Liver (tissue), 9 donors: Measurements from ENCODE around the gene GNG12. TPM values are rescaled to one million over a fixed set of nuclear protein-coding genes. Genes with fewer than 3 reads are reported as not detected.

ENCODE experiments used
- DNase-seq: peaks from one replicate; pipeline ENCODE4 v3.0.0-alpha.2; 2017; ENCODE audit warnings: low spot score
- H3K27ac ChIP-seq, 2 donors: one replicate each; pipeline ENCODE4 v1.7.0; 2013; ENCODE audit warnings: inconsistent platforms in 2 of 2, low read length in 2 of 2, control low read depth in 1 of 2, low read depth in 1 of 2, mild to moderate bottlenecking in 1 of 2
- H3K27me3 ChIP-seq, 4 donors: one replicate each; pipeline versions ENCODE4 v1.6.1 to v1.7.0; 2013; ENCODE audit warnings: low read length in 3 of 4, inconsistent platforms in 1 of 4, mild to moderate bottlenecking in 1 of 4, moderate library complexity in 1 of 4; ENCODE audit not compliant: control insufficient read depth in 4 of 4, insufficient read depth in 4 of 4
- H3K36me3 ChIP-seq, 4 donors: one replicate each; pipeline versions ENCODE4 v1.6.1 to v1.7.0; 2013; ENCODE audit warnings: low read length in 3 of 4, mild to moderate bottlenecking in 3 of 4, low read depth in 1 of 4, moderate library complexity in 1 of 4; ENCODE audit not compliant: control insufficient read depth in 4 of 4, insufficient read depth in 3 of 4
- H3K4me1 ChIP-seq, 4 donors: one replicate each; pipeline versions ENCODE4 v1.6.1 to v1.7.0; 2013; ENCODE audit warnings: low read length in 3 of 4, mild to moderate bottlenecking in 3 of 4, moderate library complexity in 1 of 4; ENCODE audit not compliant: control insufficient read depth in 4 of 4, insufficient read depth in 4 of 4
- H3K4me3 ChIP-seq, 3 donors: one replicate each; pipeline versions ENCODE4 v1.6.1 to v1.7.0; 2013; ENCODE audit warnings: low read length in 3 of 3, control low read depth in 1 of 3, low read depth in 1 of 3, mild to moderate bottlenecking in 1 of 3
- H3K9ac ChIP-seq, 2 donors: one replicate each; pipeline ENCODE4 v1.7.0; 2013; ENCODE audit warnings: low read length in 2 of 2, mild to moderate bottlenecking in 2 of 2, moderate library complexity in 2 of 2, control low read depth in 1 of 2, low read depth in 1 of 2
- H3K9me3 ChIP-seq, 4 donors: one replicate each; pipeline versions ENCODE4 v1.6.1 to v1.7.0; 2013; ENCODE audit warnings: low read length in 3 of 4; ENCODE audit not compliant: control insufficient read depth in 4 of 4
- ATF3 ChIP-seq: IDR thresholded peaks from 2 replicates; pipeline ENCODE4 v1.6.1; 2016; ENCODE audit warnings: antibody characterized with exemption
- CTCF ChIP-seq: fragments of 150-350 bp; IDR thresholded peaks from 2 replicates; pipeline ENCODE4 v1.5.1; 2017; ENCODE audit warnings: improper control_type of control experiment, low read depth, low read length; ENCODE audit not compliant: missing input control
- EGR1 ChIP-seq, 2 donors: IDR thresholded peaks; 2 replicates each; pipeline ENCODE4 v1.6.1; 2016 to 2018; ENCODE audit warnings: antibody characterized with exemption in 2 of 2, low read depth in 2 of 2
- FOXA1 ChIP-seq: IDR thresholded peaks from 2 replicates; pipeline ENCODE4 v1.6.1; 2016; ENCODE audit warnings: antibody characterized with exemption
- FOXA2 ChIP-seq: IDR thresholded peaks from 2 replicates; pipeline ENCODE4 v1.6.1; 2016; ENCODE audit warnings: antibody characterized with exemption
- GABPA ChIP-seq, 2 donors: IDR thresholded peaks in 1 of 2; conservative IDR thresholded peaks in 1 of 2; 2 replicates each; pipeline ENCODE4 v1.6.1; 2016; ENCODE audit warnings: antibody characterized with exemption in 2 of 2, mild to moderate bottlenecking in 1 of 2, moderate library complexity in 1 of 2
- HNF4A ChIP-seq, 2 donors: conservative IDR thresholded peaks; 2 replicates each; pipeline ENCODE4 v1.6.1; 2016; ENCODE audit warnings: antibody characterized with exemption in 2 of 2, mild to moderate bottlenecking in 2 of 2
- MAX ChIP-seq: IDR thresholded peaks from 2 replicates; pipeline ENCODE4 v1.6.1; 2016; ENCODE audit warnings: antibody characterized with exemption
- NR2F2 ChIP-seq: IDR thresholded peaks from 2 replicates; pipeline ENCODE4 v1.6.1; 2016; ENCODE audit warnings: antibody characterized with exemption
- REST ChIP-seq: IDR thresholded peaks from 2 replicates; pipeline ENCODE4 v1.6.1; 2016; ENCODE audit warnings: antibody characterized with exemption, mild to moderate bottlenecking
- RXRA ChIP-seq, 2 donors: IDR thresholded peaks; 2 replicates each; pipeline ENCODE4 v1.6.1; 2017 to 2018; ENCODE audit warnings: antibody characterized with exemption in 2 of 2, mild to moderate bottlenecking in 1 of 2
- SP1 ChIP-seq: IDR thresholded peaks from 2 replicates; pipeline ENCODE4 v1.6.1; 2018; ENCODE audit warnings: antibody characterized with exemption, mild to moderate bottlenecking
- YY1 ChIP-seq: IDR thresholded peaks from 2 replicates; pipeline ENCODE4 v1.6.1; 2016; ENCODE audit warnings: antibody characterized with exemption, mild to moderate bottlenecking
- ZBTB33 ChIP-seq: IDR thresholded peaks from 2 replicates; pipeline ENCODE4 v1.6.1; 2016; ENCODE audit warnings: antibody characterized with exemption
- WGBS: extraction: QIAGEN DNeasy Blood & Tissue Kit; methylation state at CpG from one replicate; pipeline ENCODE4 v1.1.7; 2013; 5-methylcytosine and 5-hydroxymethylcytosine counted together
- polyA plus RNA-seq, 2 donors: library from polyadenylated mRNA; stranded (reverse) in 1 of 2; unstranded in 1 of 2; fragments of 200-250 nt in 1 of 2; fragments of >200 nt in 1 of 2; fragmentation: Nextera tagmentation in 1 of 2; extraction: Ambion mirVana in 1 of 2; gene quantifications; one replicate each; pipeline versions ENCODE4 v1.2.1 to v1.2.3, GENCODE V29; 2013 to 2015
- total RNA-seq, 2 donors: library from RNA; depleted of rRNA; stranded (reverse); fragments of >200 nt; gene quantifications; one replicate each; pipeline ENCODE4 v1.2.3, GENCODE V29; 2014
- donor health status: healthy.
- donor health status: healthy.
- donor health status: healthy.
- donor health status: healthy.
- donor health status: healthy.

GNG12 gene
- total and polyA plus RNA-seq, 4 donors, result 15.4 to 26.1 (median 19.7) TPM

- peaks cover 0 to 2% (median 0%) of the 10 kb centered on the region in 4 donors for H3K9me3 ChIP-seq
- peaks cover 11 to 41% (median 33%) of the 10 kb centered on the region in 4 donors for H3K4me1 ChIP-seq
- no peak overlapping the region for H3K4me3 ChIP-seq
- H3K9ac ChIP-seq, result no peak overlapping the region
- WGBS, result 91% methylated on average over 4 of the region's 4 CpGs
- no peak overlapping the region for H3K27ac ChIP-seq
- H3K36me3 ChIP-seq, result no peaks in the 10 kb centered on the region
- TF ChIP-seq REST (no peak), NR2F2 (no peak), FOXA2 (no peak), EGR1 (IDR thresholded peaks at IDR 0.05; ENCODE audit: low read depth in 2 of 2) (no peak), SP1 (no peak), YY1 (no peak), HNF4A (conservative IDR thresholded peaks at IDR 0.05) (no peak), MAX (no peak), RXRA (IDR thresholded peaks at IDR 0.05) (no peak), CTCF (no peak), ZBTB33 (no peak), ATF3 (no peak), FOXA1 (no peak), GABPA (IDR thresholded peaks at IDR 0.05 in 1 of 2, conservative IDR thresholded peaks at IDR 0.05 in 1 of 2) (no peak)
- no peak for DNase-seq
- no peaks in the 10 kb centered on the region for H3K27me3 ChIP-seq
Measured at GRCh38 chr1:67821263-67821662, 12.0 kb downstream of the GNG12 start.

GRCh38 chr1:67818725-67819301 is 14.5 kb downstream of the GNG12 start:
- Histone ChIP-seq H3K9ac (peak overlapping the region in 1 of 2 donors; percentile 32), H3K4me3 (no peak overlapping the region), H3K36me3 (no peaks in the 10 kb centered on the region), H3K9me3 (peaks cover 0 to 2% (median 0%) of the 10 kb centered on the region in 4 donors), H3K4me1 (peaks cover 10 to 39% (median 15%) of the 10 kb centered on the region in 4 donors), H3K27me3 (no peaks in the 10 kb centered on the region), H3K27ac (peak overlapping the region; percentile 55 to 59)
- no peak for DNase-seq
- no peak for TF ChIP-seq CTCF
- TF ChIP-seq YY1, result peak; percentile 60
- TF ChIP-seq NR2F2, result no peak
- TF ChIP-seq RXRA (IDR thresholded peaks at IDR 0.05), result peak; percentile 65 to 70
- peak; percentile 80 for TF ChIP-seq SP1
- TF ChIP-seq MAX, result peak; percentile 48
- peak; percentile 75 to 78 for TF ChIP-seq HNF4A (conservative IDR thresholded peaks at IDR 0.05)
- 65% methylated on average over 8 of the region's 8 CpGs for WGBS
